HepG2 (cell line): ENCODE measurements around the gene TMEM53. TPM values are rescaled to one million over a fixed set of nuclear protein-coding genes. Genes with fewer than 3 reads are reported as not detected.

ENCODE experiments used
- ATAC-seq: fragments of 200-7000 bp; cut with Tn5 transposase; 3 replicates; pipeline ENCODE4 v1.9.1; 2020; ENCODE audit warnings: mild to moderate bottlenecking, moderate library complexity
- BruUV-seq: library from RNA; stranded (reverse); fragments of 400-500 nt; replicated peaks from 2 replicates; lab custom pipeline; 2021; lab: Mats Ljungman, UMichigan
- CTCF ChIA-PET: fragments of 300-600 bp; formaldehyde crosslinking; extraction: SDS; loops from one replicate; lab custom pipeline; 2021; ENCODE audit warnings: low total read pairs, inconsistent platforms, low intra/inter-chr PET ratio; lab: Yijun Ruan, JAX
- POLR2A ChIA-PET: fragments of 350-600 bp; sonication (Branson Sonifier 250); formaldehyde crosslinking; loops from one replicate; lab custom pipeline; 2020; ENCODE audit warnings: antibody characterized with exemption, inconsistent platforms; lab: Yijun Ruan, JAX
- DNase-seq: peaks from one replicate; pipeline ENCODE4 v3.0.0-alpha.2; 2015; ENCODE audit warnings: low spot score
- FAIRE-seq: peaks from 3 replicates; lab custom pipeline; 2011; peaks lifted over from hg19 to GRCh38; lab: Jason Lieb, UNC
- H2AFZ ChIP-seq: one replicate; pipeline ENCODE4 v1.6.1; 2011; ENCODE audit warnings: low read length, inconsistent platforms
- H3K27ac ChIP-seq: fragments of 300-600 bp; 3 replicates; pipeline ENCODE4 v1.8.0; 2011; ENCODE audit warnings: mixed run types, mild to moderate bottlenecking, mixed read lengths, low read length, inconsistent platforms; ENCODE audit not compliant: insufficient read depth; ENCODE audit errors: extremely low read length
- H3K27me3 ChIP-seq, 2 experiments: fragments of 200-600 bp in 1 of 2; 2 replicates in 1 of 2; 3 replicates in 1 of 2; pipeline versions ENCODE4 v1.6.0 to v1.8.0; 2011; ENCODE audit warnings: low read length in 2 of 2, mild to moderate bottlenecking in 2 of 2, moderate library complexity in 2 of 2, inconsistent platforms in 1 of 2; ENCODE audit not compliant: insufficient read depth in 2 of 2, control insufficient read depth in 1 of 2
- H3K36me3 ChIP-seq, 2 experiments: fragments of 200-600 bp in 1 of 2; replicated peaks in 1 of 2; 2 replicates in 1 of 2; 3 replicates in 1 of 2; pipeline versions ENCODE4 v1.5.1 to v1.8.0; 2011; ENCODE audit warnings: low read length in 2 of 2, inconsistent platforms in 1 of 2; ENCODE audit not compliant: insufficient read depth in 2 of 2, control insufficient read depth in 1 of 2
- H3K4me1 ChIP-seq: 2 replicates; pipeline ENCODE4 v1.5.1; 2012; ENCODE audit warnings: low read length, inconsistent platforms; ENCODE audit not compliant: insufficient read depth
- H3K4me2 ChIP-seq: 2 replicates; pipeline ENCODE4 v1.6.0; 2011; ENCODE audit warnings: low read depth, low read length, inconsistent platforms
- H3K4me3 ChIP-seq, 3 experiments: fragments of 200-600 bp in 1 of 3; sonication (generic), shearing (Covaris generic) in 1 of 3; replicated peaks in 1 of 3; 2 replicates each; pipeline ENCODE4 v1.5.1; 2011 to 2016; ENCODE audit warnings: low read length in 3 of 3, inconsistent platforms in 2 of 3, low read depth in 2 of 3, mild to moderate bottlenecking in 2 of 3, control low read depth in 1 of 3, mixed read lengths in 1 of 3; ENCODE audit not compliant: insufficient read depth in 1 of 3
- H3K79me2 ChIP-seq: one replicate; pipeline ENCODE4 v1.6.1; 2011; ENCODE audit warnings: low read length, inconsistent platforms; ENCODE audit not compliant: insufficient read depth
- H3K9ac ChIP-seq: 2 replicates; pipeline ENCODE4 v1.6.0; 2011; ENCODE audit warnings: mild to moderate bottlenecking, low read depth, low read length, inconsistent platforms; ENCODE audit not compliant: insufficient read depth
- H3K9me3 ChIP-seq: 2 replicates; pipeline ENCODE4 v1.5.1; 2012; ENCODE audit warnings: mild to moderate bottlenecking, low read length
- H4K20me1 ChIP-seq: 2 replicates; pipeline ENCODE4 v1.6.0; 2011; ENCODE audit warnings: inconsistent platforms, mild to moderate bottlenecking, low read length, moderate library complexity; ENCODE audit not compliant: insufficient read depth
- JUND ChIP-seq: sonication (generic); formaldehyde crosslinking; IDR thresholded peaks from 2 replicates; pipeline ENCODE4 v1.8.0; 2022; ENCODE audit warnings: mild to moderate bottlenecking, missing genetic modification reagents
- MYNN ChIP-seq: sonication (generic); formaldehyde crosslinking; IDR thresholded peaks from 2 replicates; pipeline ENCODE4 v1.4.0; 2020; ENCODE audit warnings: mild to moderate bottlenecking, low read depth, missing genetic modification reagents
- NR1H2 ChIP-seq: sonication (generic); formaldehyde crosslinking; IDR thresholded peaks from 2 replicates; pipeline ENCODE4 v1.8.1; 2022; ENCODE audit warnings: low read depth, missing genetic modification reagents, borderline replicate concordance
- PHF8 ChIP-seq: sonication (generic); formaldehyde crosslinking; IDR thresholded peaks from 2 replicates; pipeline ENCODE4 v1.5.0; 2020; ENCODE audit warnings: missing genetic modification reagents
- POLR2AphosphoS5 ChIP-seq: IDR thresholded peaks from 2 replicates; pipeline ENCODE4 v1.6.1; 2012; ENCODE audit warnings: low read depth, low read length
- POLR2G ChIP-seq: fragments of 200-400 bp; formaldehyde crosslinking; IDR thresholded peaks from 2 replicates; pipeline ENCODE4 v1.6.1; 2018; ENCODE audit warnings: mild to moderate bottlenecking, low read depth, low read length, moderate library complexity
- PPARG ChIP-seq: conservative IDR thresholded peaks from 2 replicates; pipeline ENCODE4 v1.6.1; 2016; ENCODE audit warnings: missing biosample characterization, missing genetic modification reagents
- TFDP1 ChIP-seq: IDR thresholded peaks from 2 replicates; pipeline ENCODE4 v1.6.1; 2016; ENCODE audit warnings: missing compliant biosample characterization, missing genetic modification reagents, borderline replicate concordance
- ZHX1 ChIP-seq: sonication (generic); formaldehyde crosslinking; IDR thresholded peaks from 2 replicates; pipeline ENCODE4 v1.8.1; 2022; ENCODE audit warnings: low read depth, mild to moderate bottlenecking, missing genetic modification reagents
- ZIK1 ChIP-seq: sonication (generic); formaldehyde crosslinking; IDR thresholded peaks from 2 replicates; pipeline ENCODE4 v1.5.0; 2020; ENCODE audit warnings: mild to moderate bottlenecking, low read depth, missing genetic modification reagents, borderline replicate concordance
- ZNF260 ChIP-seq: sonication (generic); formaldehyde crosslinking; IDR thresholded peaks from 2 replicates; pipeline ENCODE4 v1.4.0; 2020; ENCODE audit warnings: missing genetic modification reagents, low read depth, mild to moderate bottlenecking, borderline replicate concordance
- ZNF296 ChIP-seq: sonication (generic); formaldehyde crosslinking; conservative IDR thresholded peaks from 2 replicates; pipeline ENCODE4 v1.5.0; 2020; ENCODE audit warnings: mild to moderate bottlenecking, missing genetic modification reagents
- ZNF607 ChIP-seq: sonication (generic); formaldehyde crosslinking; IDR thresholded peaks from 2 replicates; pipeline ENCODE4 v1.5.1; 2020; ENCODE audit warnings: missing genetic modification reagents, mild to moderate bottlenecking, borderline replicate concordance
- ZNF670 ChIP-seq: sonication (generic); formaldehyde crosslinking; IDR thresholded peaks from 2 replicates; pipeline ENCODE4 v1.8.0; 2022; ENCODE audit warnings: mild to moderate bottlenecking, missing genetic modification reagents, borderline replicate concordance
- ZNF772 ChIP-seq: sonication (generic); formaldehyde crosslinking; IDR thresholded peaks from 2 replicates; pipeline ENCODE4 v1.5.0; 2020; ENCODE audit warnings: mild to moderate bottlenecking, missing genetic modification reagents
- ZNF800 ChIP-seq: sonication (generic); formaldehyde crosslinking; IDR thresholded peaks from 2 replicates; pipeline ENCODE4 v1.4.0; 2020; ENCODE audit warnings: missing genetic modification reagents
- ZSCAN25 ChIP-seq: sonication (generic); formaldehyde crosslinking; IDR thresholded peaks from 2 replicates; pipeline ENCODE4 v1.8.0; 2022; ENCODE audit warnings: mild to moderate bottlenecking, missing genetic modification reagents
- WGBS: methylation state at CpG from one replicate; pipeline ENCODE4 v1.1.6; 2017; ENCODE audit warnings: low lambda C conversion rate; 5-methylcytosine and 5-hydroxymethylcytosine counted together
- in situ Hi-C: cut with HindIII; loops from 2 replicates; pipeline ENCODE4 v1.10.0; 2017; ENCODE audit warnings: low pct_unique_long_range_greater_than_20kb; ENCODE audit not compliant: extremely low pct_ligation_motif_present
- intact Hi-C: fragments of 100-400 bp; cut with micrococcal nuclease; formaldehyde crosslinking; loops from one replicate; pipeline ENCODE4 v1.10.0; 2022; ENCODE audit not compliant: unreplicated experiment
- polyA plus RNA-seq, 8 experiments: library from polyadenylated mRNA; depleted of rRNA in 3 of 8; stranded (reverse) in 7 of 8; unstranded in 1 of 8; fragments of >200 nt; fragmentation: Illumina TruSeq in 4 of 8; extraction: Trizol in 4 of 8; gene quantifications; 2 replicates each; pipeline versions ENCODE4 v1.2.1 to v1.2.3, GENCODE V29; 2011 to 2016; ENCODE audit warnings: low read depth in 4 of 8, missing spikeins in 1 of 8, mixed read lengths in 1 of 8; ENCODE audit not compliant: insufficient read depth in 1 of 8
- total RNA-seq, 5 experiments: library from RNA; depleted of rRNA; stranded (reverse); fragments of >200 nt; fragmentation: Illumina TruSeq; extraction: Trizol; gene quantifications; 2 replicates each; pipeline ENCODE4 v1.2.3, GENCODE V29; 2016; ENCODE audit warnings: low read depth in 1 of 5

Gene TMEM53
- total and polyA plus RNA-seq, 2 of the 13 experiments (the other 11 are each of a cell fraction or from before 2014, with no cell fraction given), result 12.6 to 20.2 TPM

GRCh38 chr1:44681905-44682882 is 7.9 kb upstream of the TMEM53 start:
- BruUV-seq, result no TSS peak
- H3K4me1 ChIP-seq, result peaks cover 89% of the 10 kb centered on the region
- H3K9me3 ChIP-seq, result no peaks in the 10 kb centered on the region
- DNase-seq (peak; percentile 89), ATAC-seq (peak; percentile 93), FAIRE-seq (peak; percentile 89)
- H3K27me3 ChIP-seq, result no peaks in the 10 kb centered on the region
- H3K4me3 ChIP-seq, result peak overlapping the region; percentile 47 to 54 (median 49); a peak in 5 of 6 replicates
- H3K27ac ChIP-seq, result peak overlapping the region; percentile 87
- no peaks in the 10 kb centered on the region for H3K36me3 ChIP-seq
- in situ Hi-C loops (no loop called here), intact Hi-C loops (no loop called here)
- peak overlapping the region; percentile 81 for H2AFZ ChIP-seq
- CTCF ChIA-PET, result no interaction called here
- peak overlapping the region; percentile 84 for H3K4me2 ChIP-seq
- POLR2A ChIA-PET, result interaction anchor here (1.1 to 2.5 kb wide), 4 partner anchors 23 to 50 kb away, joined by 3 to 11 read pairs (median 8); partner anchors contain the start of gene RNU5D-1
- no peaks in the 10 kb centered on the region for H4K20me1 ChIP-seq
- peak overlapping the region; percentile 32 for H3K9ac ChIP-seq
- WGBS, result 32% methylated on average over 13 of the region's 14 CpGs
- no peaks in the 10 kb centered on the region for H3K79me2 ChIP-seq
- TF ChIP-seq ZNF670 (CRISPR knock-in tag) (peak; percentile 98), ZNF296 (CRISPR knock-in tag) (no peak), MYNN (CRISPR knock-in tag) (no peak), PPARG (CRISPR knock-in tag) (peak; percentile 75; the same call in 1 of the 2 replicates), POLR2AphosphoS5 (peak; percentile 79), ZNF260 (CRISPR knock-in tag) (no peak), TFDP1 (peak; percentile 66; the same call in 1 of the 2 replicates), NR1H2 (no peak), ZIK1 (CRISPR knock-in tag) (no peak), ZHX1 (peak; percentile 85), PHF8 (CRISPR knock-in tag) (peak; percentile 54), ZNF772 (CRISPR knock-in tag) (peak; percentile 62; the same call in 1 of the 2 replicates), JUND (peak; percentile 93), ZSCAN25 (CRISPR knock-in tag) (peak; percentile 58; the same call in 1 of the 2 replicates), POLR2G (peak; percentile 62), ZNF800 (CRISPR knock-in tag) (peak; percentile 79; the same call in 1 of the 2 replicates), ZNF607 (CRISPR knock-in tag) (no peak)
